GM12872 (cell line): ENCODE data around the gene SLC35D3.

Experiments
- TF ChIP-seq, protein P1 (sequence below): IDR thresholded peaks from 3 replicates; pipeline ENCODE4 v1.5.1; 2011; ENCODE audit warnings: low read depth, mild to moderate bottlenecking, low read length, moderate library complexity; ENCODE audit not compliant: insufficient read depth

SLC35D3 gene

DNA sequence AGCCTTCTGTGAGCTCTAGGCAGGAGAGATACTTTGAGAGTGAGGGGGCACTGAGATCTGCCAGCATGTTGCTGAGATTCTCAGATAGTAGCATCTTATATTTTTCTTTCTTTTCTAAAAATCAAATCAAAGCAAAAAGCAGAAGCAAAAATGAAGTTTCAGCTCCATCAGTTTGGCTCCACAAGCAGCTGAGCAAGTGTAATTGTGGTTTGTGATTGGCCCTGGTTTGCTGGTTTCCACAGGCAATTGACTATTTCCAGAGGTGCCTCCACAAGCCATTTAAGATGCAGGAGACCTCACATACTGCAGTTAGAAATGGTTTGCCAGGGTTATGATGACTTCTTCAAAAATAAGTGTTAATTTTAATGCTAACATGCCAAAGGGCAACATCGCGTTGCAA lies 4.3 kb downstream of the SLC35D3 start:
- TF ChIP-seq, protein P1, sequence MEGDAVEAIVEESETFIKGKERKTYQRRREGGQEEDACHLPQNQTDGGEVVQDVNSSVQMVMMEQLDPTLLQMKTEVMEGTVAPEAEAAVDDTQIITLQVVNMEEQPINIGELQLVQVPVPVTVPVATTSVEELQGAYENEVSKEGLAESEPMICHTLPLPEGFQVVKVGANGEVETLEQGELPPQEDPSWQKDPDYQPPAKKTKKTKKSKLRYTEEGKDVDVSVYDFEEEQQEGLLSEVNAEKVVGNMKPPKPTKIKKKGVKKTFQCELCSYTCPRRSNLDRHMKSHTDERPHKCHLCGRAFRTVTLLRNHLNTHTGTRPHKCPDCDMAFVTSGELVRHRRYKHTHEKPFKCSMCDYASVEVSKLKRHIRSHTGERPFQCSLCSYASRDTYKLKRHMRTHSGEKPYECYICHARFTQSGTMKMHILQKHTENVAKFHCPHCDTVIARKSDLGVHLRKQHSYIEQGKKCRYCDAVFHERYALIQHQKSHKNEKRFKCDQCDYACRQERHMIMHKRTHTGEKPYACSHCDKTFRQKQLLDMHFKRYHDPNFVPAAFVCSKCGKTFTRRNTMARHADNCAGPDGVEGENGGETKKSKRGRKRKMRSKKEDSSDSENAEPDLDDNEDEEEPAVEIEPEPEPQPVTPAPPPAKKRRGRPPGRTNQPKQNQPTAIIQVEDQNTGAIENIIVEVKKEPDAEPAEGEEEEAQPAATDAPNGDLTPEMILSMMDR: no peak

DNA sequence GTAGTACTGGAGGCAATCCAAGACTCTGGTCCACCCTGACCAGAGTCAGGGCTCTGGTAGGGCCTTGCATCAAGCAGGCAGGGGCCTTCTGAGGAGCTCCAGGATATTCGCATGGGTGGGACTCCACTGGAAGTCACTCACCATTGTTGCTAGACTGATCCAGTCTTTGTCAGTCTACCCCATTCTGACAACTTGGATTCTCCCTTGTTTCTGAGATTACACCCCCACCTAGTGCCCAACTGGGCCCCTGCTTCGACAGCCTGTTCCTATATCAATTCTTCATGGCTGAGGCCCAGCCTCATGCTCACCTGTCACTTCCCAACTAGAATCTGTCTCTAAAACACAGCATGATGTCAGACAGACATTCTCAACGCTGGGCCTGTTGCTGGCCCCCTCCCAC lies 5.2 kb downstream of the SLC35D3 start:
- TF ChIP-seq, protein P1: peak; percentile 57; the same call in 2 of the 3 replicates

DNA sequence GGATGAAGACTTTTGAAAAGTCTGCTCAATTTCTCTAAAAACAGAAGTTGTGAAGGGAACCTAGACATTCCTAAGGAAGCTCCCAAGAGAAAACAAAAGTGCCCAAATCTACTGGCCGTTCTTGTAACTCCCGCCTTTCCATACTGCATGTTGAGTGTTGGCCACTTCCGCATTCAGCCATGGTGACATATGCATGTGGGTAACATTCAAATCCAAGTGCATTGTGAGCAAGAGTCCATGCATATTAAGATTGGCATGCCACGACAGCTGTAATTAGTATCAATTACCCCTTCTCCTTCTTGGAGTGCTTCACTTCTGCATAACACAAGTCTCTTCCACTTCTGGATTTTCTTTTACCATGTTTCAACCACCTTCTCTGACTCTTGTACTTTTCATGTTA lies 8.4 kb downstream of the SLC35D3 start:
- TF ChIP-seq, protein P1: no peak

DNA sequence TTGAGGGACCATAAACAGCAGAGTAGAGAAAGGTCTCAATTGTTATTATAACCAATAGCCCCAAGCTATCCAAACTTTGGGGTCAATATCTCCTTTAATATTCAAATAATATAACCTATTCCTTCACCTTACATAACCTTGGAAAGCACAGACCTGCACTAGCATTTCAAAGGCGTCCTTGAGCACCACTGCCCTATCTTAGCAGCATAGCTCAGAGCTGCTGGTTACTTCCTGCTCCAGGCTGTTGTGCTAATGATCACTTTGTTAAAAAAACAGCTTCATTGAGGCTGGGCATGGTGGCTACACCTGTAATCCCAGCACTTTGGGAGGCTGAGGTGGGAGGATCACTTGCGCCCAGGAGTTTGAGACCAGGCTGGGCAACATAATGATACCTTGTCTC lies 10.5 kb downstream of the SLC35D3 start:
- TF ChIP-seq, protein P1: no peak

DNA sequence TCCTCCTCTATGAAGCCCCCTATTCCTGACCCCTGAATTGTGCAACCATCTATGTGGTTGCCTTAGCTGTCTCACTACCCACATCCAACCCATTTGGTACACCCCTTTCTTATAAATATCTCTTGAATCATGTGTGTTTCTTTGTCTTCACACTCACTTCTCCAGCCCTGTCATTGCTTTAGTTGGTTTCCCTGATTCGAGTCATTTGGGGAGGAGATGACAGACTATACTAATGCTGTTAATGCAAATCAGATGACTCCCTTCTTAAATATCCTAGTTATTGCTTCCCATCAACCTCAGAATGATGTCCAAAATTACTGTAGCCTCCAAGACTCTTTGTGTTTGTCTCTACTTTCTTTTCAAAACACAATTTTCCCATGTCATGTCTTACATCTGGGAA lies 23.0 kb downstream of the SLC35D3 start:
- TF ChIP-seq, protein P1: no peak

DNA sequence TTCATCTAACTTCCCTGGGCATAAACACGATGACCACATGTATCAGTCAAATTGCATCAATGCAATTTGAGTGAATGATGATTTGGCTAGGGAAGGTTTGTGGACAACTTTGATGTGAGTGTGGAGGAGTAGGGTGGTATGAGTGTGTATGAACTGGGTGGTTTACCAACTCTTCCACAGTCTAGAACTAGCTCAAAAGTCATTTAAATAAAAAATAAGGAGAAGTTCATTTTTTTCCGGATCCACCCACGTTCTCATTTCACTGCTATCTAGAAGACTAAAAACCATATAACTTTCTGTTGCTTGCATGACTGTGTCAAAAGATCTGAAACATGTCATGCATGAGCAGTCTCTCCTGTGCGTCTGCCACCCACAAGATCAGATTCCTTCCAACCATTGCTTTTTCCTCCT lies 23.6 kb downstream of the SLC35D3 start:
- TF ChIP-seq, protein P1: no peak

DNA sequence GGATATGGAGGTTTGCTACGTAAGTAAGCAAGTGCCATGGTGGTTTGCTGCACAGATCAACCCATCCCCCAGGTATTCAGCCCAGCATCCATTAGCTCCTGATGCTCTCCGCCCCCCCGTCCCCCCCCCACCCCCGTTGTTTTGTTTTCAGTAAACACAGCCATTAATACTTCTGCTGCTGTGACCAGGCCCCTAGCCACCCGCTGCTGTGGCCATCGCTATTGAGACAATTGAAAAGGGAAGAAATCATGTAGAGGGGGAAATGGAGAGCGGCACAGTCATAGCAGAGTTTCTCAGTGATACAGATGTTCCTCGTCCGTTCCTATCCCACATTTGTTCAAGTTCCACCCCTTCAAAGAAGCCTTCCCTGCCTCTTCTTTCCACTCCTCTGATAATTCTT lies 24.9 kb downstream of the SLC35D3 start:
- TF ChIP-seq, protein P1: no peak

DNA sequence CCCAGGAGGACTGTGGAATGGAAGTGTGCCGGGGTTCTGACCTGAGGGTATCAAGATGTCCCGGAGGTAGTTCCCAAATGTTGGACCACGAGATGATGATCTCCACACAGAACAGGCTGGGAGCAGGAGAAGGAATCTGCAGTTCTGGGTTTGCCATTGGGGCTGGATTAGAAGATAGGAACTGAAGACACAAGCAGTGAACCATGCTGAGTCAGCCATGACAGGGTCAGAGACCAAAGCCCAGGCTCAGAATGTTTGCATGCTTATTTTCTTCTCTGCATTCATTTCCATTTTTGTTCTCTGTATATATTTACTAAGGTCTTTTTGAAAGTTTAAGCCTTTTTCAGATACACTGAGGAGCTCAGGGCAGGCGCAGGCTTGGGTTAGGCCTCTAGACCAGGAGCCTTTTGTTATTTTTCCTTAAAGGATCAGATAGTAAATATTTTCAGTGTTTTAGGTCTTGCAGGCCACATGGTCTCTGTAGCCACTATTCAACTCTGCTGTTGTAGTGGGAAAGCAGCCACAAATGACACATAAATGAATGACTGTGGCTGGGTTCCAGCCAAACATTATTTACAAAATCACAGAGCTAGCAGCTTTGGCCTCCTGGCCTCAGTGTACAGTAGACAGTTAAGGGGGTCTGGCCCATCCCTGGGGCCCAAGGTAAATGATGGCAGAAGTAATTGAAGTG lies 28.5 kb downstream of the SLC35D3 start:
- TF ChIP-seq, protein P1: no peak
